IgD-negative memory B cell (primary cell): ENCODE measurements around the gene FILIP1L. TPM values are rescaled to one million over a fixed set of nuclear protein-coding genes. Genes with fewer than 3 reads are reported as not detected.
"Not testable (repeated sequence)": the region's sequence is repeated elsewhere in the genome, so short reads cannot be mapped to it uniquely, and the experiment has no call there.

Experiments used
- H3K27ac Mint-ChIP-seq, 3 donors: one replicate each; pipeline ENCODE4 v1.8.0; 2020 to 2022; ENCODE audit warnings: mild to moderate bottlenecking in 3 of 3, mixed read lengths in 3 of 3, moderate library complexity in 1 of 3
- H3K27me3 Mint-ChIP-seq: one replicate; pipeline ENCODE4 v1.8.0; 2021; ENCODE audit warnings: mixed read lengths
- H3K36me3 Mint-ChIP-seq: one replicate; pipeline ENCODE4 v1.8.0; 2020; ENCODE audit warnings: mild to moderate bottlenecking, mixed read lengths
- H3K4me1 Mint-ChIP-seq, 3 donors: one replicate each; pipeline ENCODE4 v1.8.0; 2020 to 2022; ENCODE audit warnings: mixed read lengths in 3 of 3, mild to moderate bottlenecking in 1 of 3
- H3K4me3 Mint-ChIP-seq, 4 donors: one replicate each; pipeline ENCODE4 v1.8.0; 2020 to 2022; ENCODE audit warnings: mild to moderate bottlenecking in 4 of 4, mixed read lengths in 4 of 4, moderate library complexity in 3 of 4
- H3K9me3 Mint-ChIP-seq, 3 donors: one replicate each; pipeline ENCODE4 v1.8.0; 2020 to 2021; ENCODE audit warnings: mixed read lengths in 3 of 3, mild to moderate bottlenecking in 1 of 3
- polyA plus RNA-seq: library from polyadenylated mRNA; unstranded; fragments of 300-500 nt; fragmentation: Illumina TruSeq; gene quantifications from one replicate; pipeline ENCODE4 v1.2.3, GENCODE V29; 2021

FILIP1L gene
- polyA plus RNA-seq, 1 donor from 2014 or later, result 1.1 TPM

- Mint-ChIP-seq H3K27me3 (no peaks in the 10 kb centered on the region), H3K9me3 (peaks cover 0 to 4% (median 0%) of the 10 kb centered on the region in 3 donors), H3K4me1 (peaks cover 2 to 7% (median 7%) of the 10 kb centered on the region in 3 donors), H3K36me3 (peaks cover 4% of the 10 kb centered on the region), H3K4me3 (no peak overlapping the region), H3K27ac (no peak overlapping the region)
These were observed 16.1 kb downstream of the FILIP1L start for GRCh38 chr3:100097919-100098783.

- Mint-ChIP-seq H3K4me1 (peaks cover 0 to 2% (median 2%) of the 10 kb centered on the region in 3 donors), H3K27ac (no peak overlapping the region), H3K9me3 (peaks cover 0 to 4% (median 0%) of the 10 kb centered on the region in 3 donors), H3K27me3 (no peaks in the 10 kb centered on the region), H3K4me3 (no peak overlapping the region), H3K36me3 (peaks cover 4% of the 10 kb centered on the region)
These were observed 17.4 kb downstream of the FILIP1L start for GRCh38 chr3:100096866-100097265.

GRCh38 chr3:100096286-100096685 lies 18.0 kb downstream of the FILIP1L start:
- H3K36me3 Mint-ChIP-seq, H3K27ac Mint-ChIP-seq, H3K4me1 Mint-ChIP-seq, H3K4me3 Mint-ChIP-seq, H3K27me3 Mint-ChIP-seq, H3K9me3 Mint-ChIP-seq: not testable (repeated sequence)

GRCh38 chr3:100093831-100094230 lies 20.5 kb downstream of the FILIP1L start:
- H3K27ac Mint-ChIP-seq, result no peak overlapping the region
- no peaks in the 10 kb centered on the region for H3K27me3 Mint-ChIP-seq
- H3K4me3 Mint-ChIP-seq, result no peak overlapping the region
- no peaks in the 10 kb centered on the region for H3K9me3 Mint-ChIP-seq
- peaks cover 3% of the 10 kb centered on the region for H3K36me3 Mint-ChIP-seq
- H3K4me1 Mint-ChIP-seq, result no peaks in the 10 kb centered on the region

- no peak overlapping the region for H3K4me3 Mint-ChIP-seq
- peaks cover 3% of the 10 kb centered on the region for H3K36me3 Mint-ChIP-seq
- H3K4me1 Mint-ChIP-seq, result peaks cover 7 to 9% (median 7%) of the 10 kb centered on the region in 3 donors
- H3K27me3 Mint-ChIP-seq, result no peaks in the 10 kb centered on the region
- no peaks in the 10 kb centered on the region for H3K9me3 Mint-ChIP-seq
- no peak overlapping the region for H3K27ac Mint-ChIP-seq
These were observed 23.7 kb downstream of the FILIP1L start for GRCh38 chr3:100090669-100091005.

DNA sequence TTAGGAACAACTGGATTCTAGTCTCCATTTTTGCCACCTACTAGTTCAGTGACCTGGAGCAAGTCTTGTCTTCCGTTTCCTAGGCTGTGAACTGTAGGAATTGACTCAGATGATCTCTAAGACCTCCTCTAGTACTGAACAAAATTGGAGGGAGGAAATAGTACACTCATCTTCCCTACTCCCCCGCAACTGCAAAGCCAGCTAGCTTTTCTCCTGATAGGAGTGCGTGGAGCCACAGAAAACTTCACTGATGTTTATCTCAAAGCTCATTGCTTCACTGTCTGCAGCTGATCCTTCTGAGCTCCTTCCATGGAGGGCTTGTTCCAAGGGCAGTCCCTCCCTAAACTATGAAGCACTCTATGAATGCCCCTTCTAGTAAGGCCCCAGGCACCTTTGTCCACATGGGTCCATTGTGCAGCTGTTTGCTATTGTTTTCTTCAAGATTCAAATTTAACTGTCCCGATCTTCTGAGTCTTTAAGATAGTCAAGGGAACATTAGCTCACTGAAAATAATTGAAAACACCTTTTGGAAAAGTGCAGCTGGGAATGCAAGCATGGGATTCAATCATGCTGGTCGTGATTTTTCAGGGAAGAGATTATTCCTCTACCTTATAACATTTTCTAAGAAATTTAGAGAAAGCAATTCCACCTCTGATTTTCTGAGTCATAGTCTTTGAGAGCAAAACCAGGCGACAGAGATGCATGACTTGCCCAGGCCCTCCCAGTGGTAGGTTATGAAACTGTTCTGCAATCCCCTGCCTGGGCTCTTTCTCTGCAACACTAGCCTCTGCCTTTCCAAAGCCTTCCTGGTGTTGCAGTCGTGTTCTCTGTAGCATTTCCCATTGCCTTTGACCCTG lies 24.3 kb downstream of the FILIP1L start:
- Mint-ChIP-seq H3K4me3 (no peak overlapping the region), H3K36me3 (peaks cover 3% of the 10 kb centered on the region), H3K27ac (no peak overlapping the region), H3K9me3 (no peaks in the 10 kb centered on the region), H3K4me1 (peaks cover 7 to 9% (median 9%) of the 10 kb centered on the region in 3 donors), H3K27me3 (no peaks in the 10 kb centered on the region)

GRCh38 chr3:100088735-100089368 lies 25.4 kb downstream of the FILIP1L start:
- peaks cover 7 to 18% (median 16%) of the 10 kb centered on the region in 3 donors for H3K4me1 Mint-ChIP-seq
- no peaks in the 10 kb centered on the region for H3K9me3 Mint-ChIP-seq
- no peaks in the 10 kb centered on the region for H3K27me3 Mint-ChIP-seq
- H3K27ac Mint-ChIP-seq, result peak overlapping the region in 1 of 3 donors; percentile 1
- peaks cover 3% of the 10 kb centered on the region for H3K36me3 Mint-ChIP-seq
- H3K4me3 Mint-ChIP-seq, result no peak overlapping the region

GRCh38 chr3:100087198-100087597 lies 27.1 kb downstream of the FILIP1L start:
- Mint-ChIP-seq H3K4me3 (no peak overlapping the region), H3K9me3 (no peaks in the 10 kb centered on the region), H3K27me3 (no peaks in the 10 kb centered on the region), H3K4me1 (peaks cover 7 to 18% (median 16%) of the 10 kb centered on the region in 3 donors), H3K36me3 (peaks cover 3% of the 10 kb centered on the region), H3K27ac (no peak overlapping the region)

DNA sequence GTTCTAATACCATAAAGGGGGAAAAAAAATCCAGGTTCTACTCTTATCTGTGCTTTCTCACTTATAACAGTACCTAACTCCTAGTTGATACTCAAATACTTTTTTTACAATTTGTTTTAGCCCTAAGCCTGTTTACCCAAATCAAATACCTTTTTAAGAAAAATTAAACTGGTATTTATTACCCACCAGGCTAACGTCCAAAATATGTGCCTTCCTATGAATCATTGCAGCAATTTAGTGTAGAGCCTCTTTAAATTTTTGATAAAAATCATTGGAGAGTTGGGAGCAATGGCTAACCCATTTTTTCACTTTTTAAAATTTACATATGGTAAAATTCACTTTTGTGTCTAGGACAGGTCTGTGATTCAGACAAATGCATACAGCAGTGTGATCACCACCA lies 27.9 kb downstream of the FILIP1L start:
- Mint-ChIP-seq H3K4me1 (peaks cover 7 to 18% (median 16%) of the 10 kb centered on the region in 3 donors), H3K27ac (no peak overlapping the region)

DNA sequence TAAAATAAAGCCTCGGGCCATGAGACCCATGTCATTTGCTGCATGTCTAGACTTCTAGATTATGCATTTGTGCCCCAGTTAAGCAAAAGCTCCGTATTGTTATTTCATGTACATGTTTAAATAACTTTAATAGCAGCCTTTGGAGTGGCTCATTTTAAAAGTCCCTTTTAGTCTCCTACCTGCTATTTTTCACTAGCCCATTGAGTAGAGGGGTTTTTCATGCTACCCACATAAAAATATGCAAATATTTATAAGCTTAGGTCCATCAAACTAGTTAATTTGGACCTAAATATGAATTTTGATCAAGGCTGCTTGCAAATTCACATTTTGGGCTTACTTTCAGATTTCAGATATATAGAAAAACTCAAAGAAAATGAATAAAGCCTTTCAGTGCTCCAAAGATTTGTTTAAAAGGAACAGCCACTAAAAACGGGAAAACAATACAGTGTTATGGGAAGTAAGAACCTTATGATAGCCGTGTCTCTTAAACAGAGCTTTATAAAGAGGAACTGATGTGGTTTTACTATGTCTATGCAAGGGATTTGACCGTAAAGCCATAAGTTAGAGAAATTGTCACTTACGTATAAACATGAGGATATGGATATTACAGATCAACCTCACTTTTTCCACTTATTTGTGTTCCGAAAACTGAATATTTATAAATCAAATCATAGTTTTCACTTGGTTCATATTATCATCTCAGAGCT lies 30.0 kb downstream of the FILIP1L start:
- peaks cover 3% of the 10 kb centered on the region for H3K36me3 Mint-ChIP-seq
- H3K9me3 Mint-ChIP-seq, result no peaks in the 10 kb centered on the region
- no peak overlapping the region for H3K27ac Mint-ChIP-seq
- H3K27me3 Mint-ChIP-seq, result no peaks in the 10 kb centered on the region
- H3K4me1 Mint-ChIP-seq, result peaks cover 7 to 18% (median 16%) of the 10 kb centered on the region in 3 donors
- H3K4me3 Mint-ChIP-seq, result no peak overlapping the region

More for the DNA sequence above, 27.9 kb downstream of the FILIP1L start:
- no peaks in the 10 kb centered on the region for H3K9me3 Mint-ChIP-seq
- no peaks in the 10 kb centered on the region for H3K27me3 Mint-ChIP-seq
- peaks cover 3% of the 10 kb centered on the region for H3K36me3 Mint-ChIP-seq
- no peak overlapping the region for H3K4me3 Mint-ChIP-seq

DNA sequence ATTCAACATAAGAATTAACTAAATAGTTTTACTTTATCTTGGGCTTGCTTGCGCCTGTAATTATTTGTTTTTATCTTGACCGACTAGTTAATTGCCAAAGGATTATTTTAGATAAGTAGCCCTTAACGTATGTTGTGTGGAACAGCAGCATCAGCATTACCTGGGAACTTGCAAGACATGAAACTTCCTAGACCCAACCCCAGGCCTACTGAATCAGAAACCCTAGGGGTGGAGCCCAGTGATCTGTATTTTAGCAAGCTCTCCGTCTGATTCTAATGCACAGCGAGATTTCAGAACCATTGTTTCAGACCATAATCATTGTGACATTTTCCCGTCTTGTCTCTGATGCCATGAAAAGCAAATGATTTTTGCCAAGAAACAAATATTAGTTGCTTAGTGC lies 31.1 kb downstream of the FILIP1L start:
- Mint-ChIP-seq H3K27me3 (no peaks in the 10 kb centered on the region), H3K36me3 (peaks cover 3% of the 10 kb centered on the region), H3K4me1 (peaks cover 7 to 18% (median 16%) of the 10 kb centered on the region in 3 donors), H3K27ac (no peak overlapping the region), H3K9me3 (no peaks in the 10 kb centered on the region), H3K4me3 (no peak overlapping the region)

- Mint-ChIP-seq H3K27ac (no peak overlapping the region), H3K27me3 (no peaks in the 10 kb centered on the region), H3K4me1 (peaks cover 7 to 18% (median 16%) of the 10 kb centered on the region in 3 donors), H3K9me3 (no peaks in the 10 kb centered on the region), H3K4me3 (no peak overlapping the region), H3K36me3 (peaks cover 2% of the 10 kb centered on the region)
These were observed 31.6 kb downstream of the FILIP1L start for GRCh38 chr3:100082714-100083113.

DNA sequence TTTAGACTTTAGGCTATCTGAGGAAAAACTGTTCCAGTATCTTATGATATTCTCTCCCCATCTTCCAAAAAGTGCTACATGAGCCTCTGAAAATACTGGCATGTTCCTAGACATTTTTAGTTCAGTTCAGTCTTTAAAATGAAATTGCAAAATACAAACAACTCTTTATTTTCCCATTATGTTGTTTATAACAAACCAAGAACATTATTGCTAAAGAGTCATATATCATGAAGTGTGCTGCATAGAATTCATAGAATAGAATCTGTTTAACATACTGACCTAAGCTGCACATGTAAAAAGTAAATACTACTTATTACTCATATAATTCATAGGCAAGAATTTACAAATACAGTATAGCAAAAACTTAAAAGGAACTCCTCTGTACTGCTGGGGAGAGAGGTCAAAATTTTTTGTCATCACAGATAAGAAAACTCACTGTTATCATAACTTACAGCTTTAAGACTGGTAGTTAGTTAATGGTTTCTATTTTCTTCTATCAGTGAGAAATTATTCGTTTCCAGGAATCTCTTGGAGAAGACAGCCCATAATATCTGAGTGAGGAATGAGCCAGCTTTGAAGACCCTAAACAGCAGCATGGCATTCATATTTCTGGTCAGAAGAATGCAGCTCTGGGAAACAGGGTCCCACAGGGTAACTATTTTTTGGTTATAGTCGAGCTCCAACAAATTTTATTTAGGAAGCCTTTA lies 32.2 kb downstream of the FILIP1L start:
- Mint-ChIP-seq H3K36me3 (peaks cover 2% of the 10 kb centered on the region), H3K9me3 (no peaks in the 10 kb centered on the region), H3K27me3 (no peaks in the 10 kb centered on the region), H3K4me1 (peaks cover 5 to 16% (median 13%) of the 10 kb centered on the region in 3 donors), H3K4me3 (no peak overlapping the region), H3K27ac (no peak overlapping the region)

GRCh38 chr3:100081311-100081710 lies 33.0 kb downstream of the FILIP1L start:
- no peak overlapping the region for H3K27ac Mint-ChIP-seq
- peaks cover 2% of the 10 kb centered on the region for H3K36me3 Mint-ChIP-seq
- peaks cover 0 to 14% (median 9%) of the 10 kb centered on the region in 3 donors for H3K4me1 Mint-ChIP-seq
- H3K9me3 Mint-ChIP-seq, result no peaks in the 10 kb centered on the region
- no peak overlapping the region for H3K4me3 Mint-ChIP-seq
- no peaks in the 10 kb centered on the region for H3K27me3 Mint-ChIP-seq
